NCI-H2107 (cell line): ENCODE results near the gene USP8.
"Not testable (repeated sequence)": the region's sequence is repeated elsewhere in the genome, so short reads cannot be mapped to it uniquely, and the experiment has no call there.

ENCODE experiments used
- DNase-seq: peaks from one replicate; lab custom pipeline; 2025; lab: John Stamatoyannopoulos, UW

USP8 gene

GRCh38 chr15:50424066-50424890 is at the start of gene USP8:
Gene USP8, plus strand, starts transcription at chr15:50424405. Its CDS starts 14,669 bp downstream, at chr15:50439074.
- peak; percentile 90 for DNase-seq

- DNase-seq: no peak
Measured at GRCh38 chr15:50377867-50378751, 46.1 kb upstream of the USP8 start.

- DNase-seq: no peak
Measured at GRCh38 chr15:50378776-50379175, 45.4 kb upstream of the USP8 start.

GRCh38 chr15:50379413-50379812 is 44.8 kb upstream of the USP8 start:
- DNase-seq: not testable (repeated sequence)

- no peak for DNase-seq
Measured at GRCh38 chr15:50380089-50380488, 44.1 kb upstream of the USP8 start.

GRCh38 chr15:50381438-50381837 is 42.8 kb upstream of the USP8 start:
- no peak for DNase-seq

- not testable (repeated sequence) for DNase-seq
Measured at GRCh38 chr15:50382408-50382807, 41.8 kb upstream of the USP8 start.

- DNase-seq: no peak
Measured at GRCh38 chr15:50390554-50391264, 33.5 kb upstream of the USP8 start.

- DNase-seq: not testable (repeated sequence)
Measured at GRCh38 chr15:50391561-50391960, 32.6 kb upstream of the USP8 start.

GRCh38 chr15:50411870-50412269 is 12.3 kb upstream of the USP8 start:
- DNase-seq: no peak

GRCh38 chr15:50414624-50415023 is 9.6 kb upstream of the USP8 start:
- DNase-seq: no peak

GRCh38 chr15:50415752-50416404 is 8.3 kb upstream of the USP8 start:
- no peak for DNase-seq

- DNase-seq: no peak
Measured at GRCh38 chr15:50416890-50417289, 7.3 kb upstream of the USP8 start.

GRCh38 chr15:50418041-50418583 is 6.1 kb upstream of the USP8 start:
- no peak for DNase-seq

- no peak for DNase-seq
Measured at GRCh38 chr15:50425219-50425618, 1.0 kb downstream of the USP8 start.

- not testable (repeated sequence) for DNase-seq
Measured at GRCh38 chr15:50425678-50426246, 1.6 kb downstream of the USP8 start.

GRCh38 chr15:50426428-50426827 is 2.2 kb downstream of the USP8 start:
- no peak for DNase-seq

GRCh38 chr15:50431204-50431603 is 7.0 kb downstream of the USP8 start:
- no peak for DNase-seq

GRCh38 chr15:50432230-50432629 is 8.0 kb downstream of the USP8 start:
- no peak for DNase-seq

- DNase-seq: no peak
Measured at GRCh38 chr15:50435772-50436171, 11.6 kb downstream of the USP8 start.

GRCh38 chr15:50438251-50438650 is 14.0 kb downstream of the USP8 start:
- no peak for DNase-seq
